BJ (cell line): ENCODE results near the gene ZBTB20. TPM values are rescaled to one million over a fixed set of nuclear protein-coding genes. Genes with fewer than 3 reads are reported as not detected.

ENCODE experiments used
- CTCF ChIA-PET: fragments of 350-600 bp; formaldehyde crosslinking; extraction: SDS; loops from one replicate; lab custom pipeline; 2021; ENCODE audit warnings: antibody characterized with exemption, inconsistent platforms; lab: Yijun Ruan, JAX
- POLR2A ChIA-PET: fragments of 300-600 bp; sonication (Branson Sonifier 250); formaldehyde crosslinking; extraction: SDS; loops from one replicate; lab custom pipeline; 2021; ENCODE audit warnings: antibody characterized with exemption; lab: Charles Lee
- DNase-seq: peaks from one replicate; pipeline ENCODE4 v3.0.0-alpha.2; 2011; ENCODE audit warnings: low read depth
- H3K27me3 ChIP-seq: 2 replicates; pipeline ENCODE4 v1.6.0; 2011; ENCODE audit warnings: low read length; ENCODE audit not compliant: control insufficient read depth, insufficient read depth
- H3K36me3 ChIP-seq: 2 replicates; pipeline ENCODE4 v1.5.1; 2011; ENCODE audit warnings: low read length; ENCODE audit not compliant: control insufficient read depth, insufficient read depth
- H3K4me3 ChIP-seq: 2 replicates; pipeline ENCODE4 v1.5.1; 2011; ENCODE audit warnings: low read depth, mild to moderate bottlenecking, control low read depth, low read length
- CTCF ChIP-seq: IDR thresholded peaks from 2 replicates; pipeline ENCODE4 v1.5.1; 2011; ENCODE audit warnings: low read depth, mild to moderate bottlenecking, control low read depth, inconsistent platforms, low read length, moderate library complexity; ENCODE audit not compliant: insufficient read depth
- polyA plus RNA-seq: library from polyadenylated mRNA; depleted of rRNA; stranded (reverse); fragments of >200 nt; gene quantifications from 2 replicates; pipeline ENCODE4 v1.2.3, GENCODE V29; 2011

Gene ZBTB20
- polyA plus RNA-seq, 1 experiment = 6.0 TPM

GRCh38 chr3:114879059-114880031 is 267.7 kb downstream of the ZBTB20 start:
- Histone ChIP-seq H3K4me3 (no peak overlapping the region), H3K27me3 (no peaks in the 10 kb centered on the region), H3K36me3 (no peaks in the 10 kb centered on the region)
- ChIA-PET CTCF (no interaction called here), POLR2A (no interaction called here)
- TF ChIP-seq CTCF = no peak
- DNase-seq = peak; percentile 30

GRCh38 chr3:114878114-114878839 is 268.8 kb downstream of the ZBTB20 start:
- ChIA-PET CTCF (no interaction called here), POLR2A (no interaction called here)
- H3K36me3 ChIP-seq = no peaks in the 10 kb centered on the region
- H3K4me3 ChIP-seq = no peak overlapping the region
- no peak for TF ChIP-seq CTCF
- no peak for DNase-seq
- no peaks in the 10 kb centered on the region for H3K27me3 ChIP-seq

- TF ChIP-seq CTCF = no peak
- Histone ChIP-seq H3K36me3 (no peaks in the 10 kb centered on the region), H3K27me3 (no peaks in the 10 kb centered on the region), H3K4me3 (no peak overlapping the region)
- no peak for DNase-seq
- ChIA-PET POLR2A (no interaction called here), CTCF (interaction anchor here (0.9 kb wide), 1 partner anchor 9 kb away, joined by 3 read pairs; no protein-coding TSS in a partner anchor)
These were observed 269.5 kb downstream of the ZBTB20 start for GRCh38 chr3:114877378-114878113.

GRCh38 chr3:114874522-114874971 is 272.5 kb downstream of the ZBTB20 start:
- no peak for TF ChIP-seq CTCF
- no peak for DNase-seq
- Histone ChIP-seq H3K27me3 (no peaks in the 10 kb centered on the region), H3K4me3 (no peak overlapping the region), H3K36me3 (no peaks in the 10 kb centered on the region)
- POLR2A ChIA-PET = no interaction called here
- CTCF ChIA-PET = no interaction called here
